Neuronal stem cell (in vitro differentiated cells): ENCODE data around the gene FGL2. TPM values are rescaled to one million over a fixed set of nuclear protein-coding genes. Genes with fewer than 3 reads are reported as not detected.

Source experiments
- DNase-seq: peaks from one replicate; pipeline ENCODE4 v3.0.0-alpha.2; 2013; ENCODE audit warnings: low spot score
- H2AFZ ChIP-seq: one replicate; pipeline ENCODE4 v1.6.1; 2013; ENCODE audit warnings: mild to moderate bottlenecking, low read length, inconsistent platforms
- H2AK5ac ChIP-seq: 2 replicates; pipeline ENCODE4 v1.6.1; 2013; ENCODE audit warnings: low read depth, mild to moderate bottlenecking, inconsistent platforms, low read length, moderate library complexity, mixed read lengths
- H2BK120ac ChIP-seq: 2 replicates; pipeline ENCODE4 v1.6.1; 2013; ENCODE audit warnings: low read depth, mild to moderate bottlenecking, inconsistent platforms, low read length, moderate library complexity, mixed read lengths
- H2BK12ac ChIP-seq: one replicate; pipeline ENCODE4 v1.6.1; 2013; ENCODE audit warnings: low read length, inconsistent platforms
- H2BK15ac ChIP-seq: 2 replicates; pipeline ENCODE4 v1.6.1; 2013; ENCODE audit warnings: mild to moderate bottlenecking, low read length, inconsistent platforms, mixed read lengths
- H2BK5ac ChIP-seq: one replicate; pipeline ENCODE4 v1.6.1; 2013; ENCODE audit warnings: inconsistent platforms, mild to moderate bottlenecking, low read length, moderate library complexity
- H3K14ac ChIP-seq: one replicate; pipeline ENCODE4 v1.6.1; 2013; ENCODE audit warnings: low read length, inconsistent platforms
- H3K18ac ChIP-seq: 2 replicates; pipeline ENCODE4 v1.6.1; 2013; ENCODE audit warnings: low read length, inconsistent platforms
- H3K23ac ChIP-seq: 2 replicates; pipeline ENCODE4 v1.6.1; 2013; ENCODE audit warnings: low read depth, mild to moderate bottlenecking, mixed read lengths, low read length, inconsistent platforms; ENCODE audit not compliant: poor library complexity
- H3K27ac ChIP-seq: replicated peaks from 3 replicates; pipeline ENCODE4 v1.5.1; 2013; ENCODE audit warnings: low read length, inconsistent platforms
- H3K27me3 ChIP-seq, 3 experiments: 2 replicates each; pipeline ENCODE4 v1.6.1; 2013; ENCODE audit warnings: low read length in 3 of 3, mild to moderate bottlenecking in 2 of 3, inconsistent platforms in 1 of 3, low read depth in 1 of 3, mixed read lengths in 1 of 3, moderate library complexity in 1 of 3; ENCODE audit not compliant: control insufficient read depth in 3 of 3, insufficient read depth in 3 of 3
- H3K36me3 ChIP-seq, 2 donors: replicated peaks in 1 of 2; 2 replicates each; pipeline ENCODE4 v1.6.1; 2013; ENCODE audit warnings: low read length in 2 of 2; ENCODE audit not compliant: control insufficient read depth in 2 of 2, insufficient read depth in 2 of 2
- H3K4ac ChIP-seq: 2 replicates; pipeline ENCODE4 v1.6.1; 2013; ENCODE audit warnings: inconsistent platforms, mild to moderate bottlenecking, low read length, moderate library complexity
- H3K4me1 ChIP-seq, 2 donors: 1 replicate in 1 of 2; 2 replicates in 1 of 2; pipeline ENCODE4 v1.6.1; 2013; ENCODE audit warnings: low read length in 2 of 2, low read depth in 1 of 2; ENCODE audit not compliant: control insufficient read depth in 2 of 2, insufficient read depth in 1 of 2
- H3K4me2 ChIP-seq: one replicate; pipeline ENCODE4 v1.6.1; 2013; ENCODE audit warnings: mild to moderate bottlenecking, low read length, inconsistent platforms; ENCODE audit not compliant: insufficient read depth, poor library complexity, severe bottlenecking
- H3K4me3 ChIP-seq, 2 donors: 2 replicates each; pipeline ENCODE4 v1.5.1; 2013; ENCODE audit warnings: low read length in 2 of 2, mild to moderate bottlenecking in 2 of 2, inconsistent platforms in 1 of 2, moderate library complexity in 1 of 2
- H3K79me1 ChIP-seq: one replicate; pipeline ENCODE4 v1.6.1; 2013; ENCODE audit warnings: low read depth, mild to moderate bottlenecking, inconsistent platforms, low read length, moderate library complexity
- H3K9ac ChIP-seq: one replicate; pipeline ENCODE4 v1.6.1; 2013; ENCODE audit warnings: mild to moderate bottlenecking, low read depth, low read length, inconsistent platforms; ENCODE audit not compliant: poor library complexity
- H3K9me3 ChIP-seq, 2 donors: replicated peaks in 1 of 2; 2 replicates each; pipeline versions ENCODE3 to v1.6.1; 2013; ENCODE audit warnings: low read length in 2 of 2, mild to moderate bottlenecking in 2 of 2, inconsistent platforms in 1 of 2, low read depth in 1 of 2, mixed read lengths in 1 of 2, moderate library complexity in 1 of 2; ENCODE audit not compliant: control insufficient read depth in 2 of 2, insufficient read depth in 1 of 2
- H4K8ac ChIP-seq: one replicate; pipeline ENCODE4 v1.6.1; 2013; ENCODE audit warnings: low read depth, mild to moderate bottlenecking, inconsistent platforms, low read length, moderate library complexity
- H4K91ac ChIP-seq: one replicate; pipeline ENCODE4 v1.6.1; 2013; ENCODE audit warnings: low read length, low read depth, mild to moderate bottlenecking, inconsistent platforms; ENCODE audit not compliant: poor library complexity
- WGBS, 2 donors: extraction: QIAGEN DNeasy Blood & Tissue Kit; methylation state at CpG; one replicate each; pipeline ENCODE4 v1.1.7; 2013; ENCODE audit warnings: missing lambda C conversion rate in 2 of 2, mixed read lengths in 1 of 2; ENCODE audit not compliant: insufficient read length in 2 of 2, insufficient replicate concordance in 1 of 2; ENCODE audit errors: extremely low coverage in 2 of 2; 5-methylcytosine and 5-hydroxymethylcytosine counted together
- polyA plus RNA-seq, 2 experiments: library from polyadenylated mRNA; stranded (reverse); fragments of 200-250 nt; gene quantifications; one replicate each; pipeline ENCODE4 v1.2.3, GENCODE V29; 2013

Gene FGL2
- polyA plus RNA-seq (2013, experiment 1 of 2): not detected
- polyA plus RNA-seq (2013, experiment 2 of 2): not detected

DNA sequence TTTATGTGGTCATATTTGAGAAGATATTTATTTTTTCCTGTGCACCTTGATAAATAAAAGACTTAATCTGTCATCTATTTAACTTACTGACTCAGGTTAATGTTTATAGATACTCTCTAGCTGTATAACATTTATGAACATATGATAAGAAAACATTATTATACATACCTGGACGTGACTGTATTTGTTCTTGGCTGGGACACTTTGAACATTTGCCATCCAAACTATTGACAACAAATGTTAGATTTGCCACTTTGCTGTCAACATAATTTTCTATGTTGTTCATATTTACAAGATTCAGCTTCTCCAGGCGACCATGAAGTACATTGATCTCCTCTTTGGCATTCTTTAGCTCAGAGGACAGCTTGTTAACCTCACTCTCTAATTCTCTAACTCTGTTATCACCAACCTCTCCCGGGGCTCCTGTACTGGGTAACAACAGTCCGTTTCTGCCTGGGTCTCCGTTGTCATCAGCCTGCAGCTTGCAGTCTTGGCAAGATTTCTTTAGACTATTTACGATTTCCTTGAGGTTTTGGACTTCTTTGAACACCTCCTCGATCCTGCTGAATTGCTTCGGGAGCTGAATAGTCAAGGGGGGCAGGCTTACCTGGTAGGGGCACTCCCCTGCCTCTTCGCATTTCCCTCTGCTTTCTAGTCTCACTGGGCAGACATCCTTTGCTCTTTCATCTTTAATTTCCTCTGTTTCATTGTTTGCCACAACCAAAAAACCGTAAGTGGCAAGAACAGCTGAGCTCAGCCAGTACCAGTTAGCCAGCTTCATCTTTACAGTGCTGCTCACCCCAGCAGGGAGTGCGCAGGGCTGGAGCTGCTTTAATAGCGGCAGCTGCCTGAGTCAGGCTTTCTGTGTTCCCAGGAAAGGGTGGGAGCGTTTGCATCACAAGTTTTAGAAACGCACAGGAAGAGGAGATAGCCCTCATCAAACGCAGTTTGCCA is at the start of gene FGL2:
Gene FGL2 (minus strand): TSS at position 807 of the 954 bp plus-strand sequence. CDS start 26 bp downstream, at position 781.
- no peak within 1 kb of the TSS for H3K4me3 ChIP-seq
- no CpG with 5 or more reads among the region's 15 CpGs for WGBS, 2 donors

GRCh38 chr7:77248154-77248553 is 48.5 kb upstream of the FGL2 start:
- Histone ChIP-seq H3K9me3 (no peaks in the 10 kb centered on the region), H4K8ac (no peak overlapping the region), H2AK5ac (no peak overlapping the region), H3K4ac (no peak overlapping the region), H3K27me3 (no peaks in the 10 kb centered on the region), H4K91ac (no peak overlapping the region), H3K23ac (no peak overlapping the region), H3K4me2 (no peak overlapping the region), H3K14ac (no peak overlapping the region), H2BK120ac (no peak overlapping the region), H2BK12ac (no peak overlapping the region), H3K4me3 (no peak overlapping the region), H2AFZ (no peak overlapping the region), H3K36me3 (no peaks in the 10 kb centered on the region), H3K4me1 (no peaks in the 10 kb centered on the region), H2BK5ac (no peak overlapping the region), H3K18ac (no peak overlapping the region), H3K27ac (no peak overlapping the region), H2BK15ac (no peak overlapping the region), H3K9ac (no peak overlapping the region), H3K79me1 (no peaks in the 10 kb centered on the region)
- no peak for DNase-seq
- WGBS, 2 donors: no CpG with 5 or more reads among the region's 3 CpGs

More for the DNA sequence above, at the start of gene FGL2:
- H3K18ac ChIP-seq: no peak within 1 kb of the TSS
- H4K8ac ChIP-seq: no peak within 1 kb of the TSS
- no peaks in the 10 kb centered on the region for H3K36me3 ChIP-seq
- H3K14ac ChIP-seq: no peak within 1 kb of the TSS
- H2AFZ ChIP-seq: peak within 1 kb of the TSS; percentile 60
- no peaks in the 10 kb centered on the region for H3K9me3 ChIP-seq
- no peak within 1 kb of the TSS for H3K9ac ChIP-seq
- no peak within 1 kb of the TSS for H2BK15ac ChIP-seq
- H2AK5ac ChIP-seq: no peak within 1 kb of the TSS
- H2BK12ac ChIP-seq: no peak within 1 kb of the TSS
- no peaks in the 10 kb centered on the region for H3K79me1 ChIP-seq
- no peaks in the 10 kb centered on the region for H3K27me3 ChIP-seq
- peaks cover 3 to 6% of the 10 kb centered on the region in 2 donors for H3K4me1 ChIP-seq
- H3K27ac ChIP-seq: no peak within 1 kb of the TSS
- H4K91ac ChIP-seq: no peak within 1 kb of the TSS
- H3K23ac ChIP-seq: no peak within 1 kb of the TSS
- H2BK120ac ChIP-seq: no peak within 1 kb of the TSS
- DNase-seq: peak; percentile 12
- H2BK5ac ChIP-seq: no peak within 1 kb of the TSS
- H3K4me2 ChIP-seq: peak within 1 kb of the TSS; percentile 19
- H3K4ac ChIP-seq: no peak within 1 kb of the TSS

GRCh38 chr7:77247206-77247850 is 47.7 kb upstream of the FGL2 start:
- Histone ChIP-seq H3K18ac (no peak overlapping the region), H3K27me3 (no peaks in the 10 kb centered on the region), H3K4me1 (no peaks in the 10 kb centered on the region), H4K91ac (no peak overlapping the region), H2BK5ac (no peak overlapping the region), H2AK5ac (no peak overlapping the region), H3K4ac (no peak overlapping the region), H2BK12ac (no peak overlapping the region), H2BK120ac (no peak overlapping the region), H3K9me3 (no peaks in the 10 kb centered on the region), H4K8ac (no peak overlapping the region), H2AFZ (no peak overlapping the region), H3K23ac (no peak overlapping the region), H3K4me2 (no peak overlapping the region), H3K14ac (no peak overlapping the region), H3K27ac (no peak overlapping the region), H3K36me3 (no peaks in the 10 kb centered on the region), H2BK15ac (no peak overlapping the region), H3K79me1 (no peaks in the 10 kb centered on the region), H3K9ac (no peak overlapping the region), H3K4me3 (no peak overlapping the region)
- no CpG with 5 or more reads among the region's 3 CpGs for WGBS, 2 donors
- DNase-seq: peak; percentile 70
